ENCODE results near the gene FGD6.
"Not testable (repeated sequence)": the region's sequence is repeated elsewhere in the genome, so short reads cannot be mapped to it uniquely, and the experiment has no call there.

The FGD6 gene

DNA sequence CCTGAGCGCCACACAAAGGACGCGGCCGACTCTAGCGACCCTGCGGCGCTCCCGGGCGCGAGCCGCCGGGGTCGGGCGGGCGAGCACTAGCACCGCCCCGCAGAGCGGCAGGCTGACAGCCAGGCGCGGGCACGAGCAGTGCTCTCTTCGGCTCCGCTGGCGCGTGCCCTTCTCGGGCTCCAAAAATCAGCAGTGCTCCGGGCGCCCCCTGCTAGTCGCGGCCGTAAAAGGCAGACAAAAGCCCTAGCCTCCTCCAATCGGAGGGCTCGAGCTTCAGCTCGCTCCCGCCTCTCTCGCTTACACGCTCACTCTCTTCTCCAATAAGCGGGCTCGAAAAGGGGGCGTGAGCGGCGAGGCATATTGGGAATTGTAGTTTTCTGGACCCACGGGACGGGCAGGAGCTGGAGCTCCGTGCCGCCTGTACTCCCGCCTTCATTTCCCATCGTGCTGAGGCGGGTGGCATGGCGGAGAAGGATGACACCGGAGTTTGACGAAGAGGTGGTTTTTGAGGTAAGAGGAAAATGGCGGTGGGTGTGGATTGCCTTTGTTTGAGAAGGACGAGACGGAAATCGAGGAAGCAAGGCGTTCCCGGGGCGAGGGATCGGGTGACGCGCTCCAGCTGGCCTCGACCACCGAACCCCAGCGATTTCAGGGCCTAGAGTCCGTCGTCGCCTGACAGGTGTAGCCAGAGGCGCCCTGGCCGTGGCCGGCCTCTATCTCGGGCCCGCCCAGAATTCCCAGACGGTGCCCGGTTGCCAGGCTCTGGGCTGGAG lies at the start of gene FGD6, which contains the start of gene VEZT:
Gene FGD6, minus strand, starts transcription at position 91 of the 773 bp plus-strand sequence. CDS start 227 bp downstream, outside the sequence.
Gene VEZT, plus strand, starts transcription at position 431 of the 773 bp plus-strand sequence. Its CDS starts 44 bp downstream, at position 475.
- peak; percentile 99 for DNase-seq

DNA sequence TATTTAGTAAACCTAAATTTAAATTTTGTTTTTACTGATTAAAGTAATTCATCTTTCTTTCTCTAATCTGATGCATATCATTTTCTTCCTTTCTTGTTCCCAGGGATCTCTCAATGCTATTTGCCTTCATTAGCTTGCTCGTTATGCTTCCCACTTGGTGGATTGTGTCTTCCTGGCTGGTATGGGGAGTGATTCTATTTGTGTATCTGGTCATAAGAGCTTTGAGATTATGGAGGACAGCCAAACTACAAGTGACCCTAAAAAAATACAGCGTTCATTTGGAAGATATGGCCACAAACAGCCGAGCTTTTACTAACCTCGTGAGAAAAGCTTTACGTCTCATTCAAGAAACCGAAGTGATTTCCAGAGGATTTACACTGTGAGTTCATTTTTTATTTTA lies 49.0 kb upstream of the FGD6 start:
- no peak for DNase-seq

DNA sequence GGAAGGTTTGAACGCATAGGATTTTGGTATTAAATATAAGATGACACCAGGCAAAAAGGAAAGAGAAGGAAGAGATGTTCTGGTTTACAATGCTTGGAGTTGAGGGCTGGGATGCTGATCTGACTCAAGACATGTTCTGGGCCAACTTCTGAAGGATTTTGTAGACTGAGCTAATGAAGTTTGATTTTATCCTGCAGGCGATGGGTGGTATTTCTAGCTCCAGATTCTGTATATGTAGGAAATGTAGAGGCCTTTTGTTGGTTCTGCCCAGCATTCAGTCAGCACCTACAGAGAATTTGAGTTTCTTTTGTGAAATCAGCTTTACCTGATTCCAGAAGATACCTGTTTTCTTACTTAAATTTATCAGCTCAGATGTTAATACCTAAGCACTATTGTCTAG lies 48.5 kb upstream of the FGD6 start:
- no peak for DNase-seq

DNA sequence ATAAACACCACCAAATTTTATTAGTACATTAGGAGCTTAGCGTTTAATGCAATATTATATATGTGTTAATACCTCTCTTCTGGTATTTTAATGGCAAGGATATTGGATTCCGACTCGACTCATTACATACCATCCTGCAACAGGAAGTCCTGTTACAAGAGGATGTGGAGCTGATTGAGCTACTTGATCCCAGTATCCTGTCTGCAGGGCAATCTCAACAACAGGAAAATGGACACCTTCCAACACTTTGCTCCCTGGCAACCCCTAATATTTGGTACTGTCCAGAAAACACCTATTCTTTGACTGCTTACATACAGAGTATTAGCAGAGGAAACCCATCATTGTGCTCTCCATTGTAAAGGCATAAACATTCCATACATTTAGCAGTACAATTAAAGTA lies 45.5 kb upstream of the FGD6 start:
- DNase-seq: no peak

DNA sequence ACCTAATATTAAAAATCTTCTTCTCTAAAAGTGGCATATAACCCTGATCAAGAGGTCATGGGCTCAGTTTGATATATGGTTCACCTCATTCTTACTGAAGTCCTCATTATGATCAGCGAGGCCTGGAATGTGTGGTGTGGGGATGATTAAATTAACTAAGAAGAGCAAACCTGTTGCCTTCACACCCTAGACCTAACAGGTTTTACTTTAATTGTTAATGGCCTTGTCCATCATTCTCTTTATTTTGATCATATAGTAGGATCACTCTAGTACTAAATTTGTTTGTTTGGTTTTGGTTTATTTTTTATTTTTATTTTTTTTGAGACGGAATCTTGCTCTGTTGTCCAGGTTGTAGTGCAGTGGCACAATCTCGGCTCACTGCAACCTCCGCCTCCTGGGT lies 43.8 kb upstream of the FGD6 start:
- no peak for DNase-seq

DNA sequence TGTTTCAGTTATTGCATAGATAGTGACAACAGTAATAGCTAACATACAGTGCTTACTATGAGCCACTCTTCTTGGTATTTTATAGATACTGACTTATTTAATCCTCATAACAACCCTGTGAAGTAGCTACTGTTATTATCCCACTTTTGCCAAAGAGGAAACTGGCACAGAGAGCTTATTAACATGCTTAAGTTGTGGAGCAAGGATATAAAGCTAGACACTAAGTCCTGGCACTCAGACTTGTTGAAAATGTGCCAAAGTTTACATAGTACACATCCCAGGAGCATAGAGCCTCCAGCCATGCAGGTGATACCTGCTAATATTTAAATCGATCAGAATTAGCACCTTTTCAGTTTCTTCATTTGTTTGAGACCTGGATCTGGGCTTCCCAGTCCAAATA lies 42.1 kb upstream of the FGD6 start:
- DNase-seq: no peak

DNA sequence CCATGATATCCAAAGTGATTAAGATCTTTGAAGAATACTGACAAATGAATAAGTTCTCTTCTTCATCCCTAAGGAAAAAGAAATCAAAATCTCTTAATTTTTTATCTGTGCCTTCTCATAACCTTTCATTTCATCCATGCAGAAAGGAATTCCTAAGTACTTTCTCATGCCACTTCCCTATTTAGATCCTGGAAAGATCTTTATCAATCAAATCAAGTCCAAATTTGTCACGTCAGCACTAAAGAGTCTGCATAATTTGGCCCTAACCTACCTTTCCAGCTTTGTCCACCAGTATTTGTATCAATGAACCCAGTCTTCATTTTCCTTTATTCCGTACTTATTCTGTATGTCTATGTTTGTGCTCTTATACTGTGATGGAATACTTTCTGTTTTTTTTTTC lies 41.5 kb upstream of the FGD6 start:
- no peak for DNase-seq

DNA sequence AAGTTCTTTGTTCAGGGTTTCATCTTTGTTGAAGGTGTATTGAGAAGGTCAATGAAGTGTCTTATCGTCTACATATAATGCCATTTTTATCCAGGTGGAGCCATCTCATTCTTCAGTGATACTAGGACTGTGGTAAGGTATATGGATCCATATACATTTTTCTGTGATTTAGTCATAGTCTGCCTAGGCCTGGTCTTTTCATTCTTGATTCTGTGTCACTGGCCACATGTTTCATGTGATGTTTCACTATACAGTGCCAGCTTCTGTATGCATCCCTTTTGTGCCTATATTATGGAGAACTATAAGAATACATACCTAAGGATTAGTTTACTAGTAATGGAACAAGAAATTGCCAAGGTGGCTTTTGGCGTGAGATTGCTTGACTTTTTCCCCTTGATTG lies 40.9 kb upstream of the FGD6 start:
- no peak for DNase-seq

DNA sequence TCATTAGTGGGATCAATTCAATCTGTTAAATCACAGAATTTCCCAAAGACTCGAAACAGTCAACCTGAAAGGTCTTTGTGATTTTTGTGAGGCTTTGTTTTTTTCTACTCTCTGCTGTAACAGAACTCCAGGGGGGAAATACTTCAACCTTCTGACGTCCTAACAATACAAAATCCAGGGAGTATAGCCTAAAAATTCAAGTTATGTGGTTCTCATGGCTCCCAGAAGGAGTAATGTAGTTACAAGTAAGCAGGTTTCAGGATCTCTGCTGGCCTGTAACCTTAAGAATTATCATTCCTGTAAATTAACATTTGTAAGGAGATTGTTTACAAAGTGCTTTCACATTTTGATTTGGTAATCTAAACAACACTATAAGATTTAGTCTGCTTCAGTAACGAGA lies 40.3 kb upstream of the FGD6 start:
- no peak for DNase-seq

DNA sequence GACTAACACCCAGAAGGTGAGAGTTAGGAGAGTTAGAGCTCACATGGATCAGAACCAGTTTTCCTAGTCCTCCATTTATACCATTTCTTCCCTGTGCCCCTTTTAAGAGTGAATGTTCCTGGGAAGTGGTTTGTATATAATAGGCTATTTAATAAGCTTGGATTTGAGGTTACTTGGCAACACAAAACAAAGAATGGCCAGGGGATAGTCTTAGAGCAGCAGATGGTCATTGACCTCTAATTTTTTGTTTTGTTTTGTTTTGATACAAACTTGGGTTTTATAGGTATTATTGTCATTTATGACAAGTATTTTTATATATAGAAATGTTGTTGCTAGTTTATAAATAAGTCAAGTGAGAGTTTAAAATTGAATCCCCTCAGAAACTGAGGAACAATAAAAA lies 36.1 kb upstream of the FGD6 start:
- no peak for DNase-seq

DNA sequence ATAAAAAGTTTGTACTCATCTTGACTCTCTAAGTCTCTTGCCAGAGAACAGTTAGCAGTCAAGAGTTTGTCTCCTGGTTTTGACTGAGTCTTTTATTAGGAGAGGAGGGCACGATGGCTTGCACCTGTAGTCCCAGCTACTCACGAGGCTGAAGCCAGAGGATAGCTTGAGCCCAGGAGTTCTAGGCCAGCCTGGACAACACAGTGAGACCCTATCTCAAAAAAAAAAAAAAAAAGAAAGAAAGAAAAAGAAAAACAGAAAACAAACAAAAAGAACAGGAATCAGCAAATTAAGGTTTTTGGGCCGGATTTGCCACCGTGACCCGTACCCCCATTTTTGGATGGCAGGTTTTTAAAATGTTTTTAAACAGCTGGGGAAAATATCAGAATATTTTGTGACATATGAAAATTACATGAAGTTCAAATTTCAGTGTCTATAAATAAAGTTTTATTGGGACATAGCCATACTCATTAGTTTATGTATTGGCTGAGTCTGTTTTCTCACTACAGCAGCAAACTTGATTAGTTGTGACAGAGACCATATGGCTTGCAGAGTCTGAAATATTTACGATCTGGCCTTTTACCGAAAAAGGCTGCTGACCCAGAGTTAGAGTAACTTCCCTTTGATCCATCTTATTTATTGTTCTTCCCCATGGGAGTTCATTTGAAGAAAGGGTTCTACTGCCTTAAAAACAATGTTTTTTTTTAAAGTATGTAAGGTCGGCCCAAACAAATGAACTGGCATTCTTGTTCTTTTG lies 31.5 kb upstream of the FGD6 start:
- no peak for DNase-seq

DNA sequence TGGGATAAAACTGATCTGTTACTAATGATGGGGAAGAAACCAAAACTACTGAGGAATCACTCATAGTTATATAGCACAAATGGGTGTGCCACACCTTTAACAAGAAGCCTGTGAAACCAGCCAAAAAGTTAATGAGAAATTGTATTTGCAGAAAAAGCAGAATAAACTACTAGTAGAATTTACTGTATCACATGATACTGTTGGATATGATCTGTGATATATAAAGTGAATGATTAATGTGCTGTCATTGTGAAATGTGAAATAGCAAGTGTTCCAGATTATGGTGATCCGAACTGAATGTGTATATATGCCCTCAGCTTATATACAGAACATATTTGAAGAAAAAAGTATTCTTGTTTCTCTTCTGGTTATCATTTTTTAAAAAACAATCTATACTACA lies 30.8 kb upstream of the FGD6 start:
- DNase-seq: no peak

DNA sequence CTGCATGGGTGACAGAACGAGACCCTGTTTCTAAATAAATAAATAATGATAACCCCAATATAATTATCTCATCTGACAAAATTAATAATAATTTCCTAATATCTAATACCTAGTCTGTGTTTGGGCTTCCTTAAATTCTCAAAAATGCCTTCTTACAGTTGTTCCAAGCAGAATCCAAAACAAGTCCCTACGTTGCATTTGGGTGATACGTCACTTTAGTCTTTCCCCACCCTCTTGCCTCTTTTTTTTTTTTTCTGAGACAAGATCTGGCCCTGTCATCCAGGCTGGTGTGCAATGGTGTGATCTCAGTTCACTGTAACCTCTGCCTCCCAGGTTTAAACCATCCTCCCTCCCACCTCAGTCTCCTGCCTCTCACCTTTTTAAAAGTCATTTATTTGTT lies 27.1 kb upstream of the FGD6 start:
- DNase-seq: no peak

DNA sequence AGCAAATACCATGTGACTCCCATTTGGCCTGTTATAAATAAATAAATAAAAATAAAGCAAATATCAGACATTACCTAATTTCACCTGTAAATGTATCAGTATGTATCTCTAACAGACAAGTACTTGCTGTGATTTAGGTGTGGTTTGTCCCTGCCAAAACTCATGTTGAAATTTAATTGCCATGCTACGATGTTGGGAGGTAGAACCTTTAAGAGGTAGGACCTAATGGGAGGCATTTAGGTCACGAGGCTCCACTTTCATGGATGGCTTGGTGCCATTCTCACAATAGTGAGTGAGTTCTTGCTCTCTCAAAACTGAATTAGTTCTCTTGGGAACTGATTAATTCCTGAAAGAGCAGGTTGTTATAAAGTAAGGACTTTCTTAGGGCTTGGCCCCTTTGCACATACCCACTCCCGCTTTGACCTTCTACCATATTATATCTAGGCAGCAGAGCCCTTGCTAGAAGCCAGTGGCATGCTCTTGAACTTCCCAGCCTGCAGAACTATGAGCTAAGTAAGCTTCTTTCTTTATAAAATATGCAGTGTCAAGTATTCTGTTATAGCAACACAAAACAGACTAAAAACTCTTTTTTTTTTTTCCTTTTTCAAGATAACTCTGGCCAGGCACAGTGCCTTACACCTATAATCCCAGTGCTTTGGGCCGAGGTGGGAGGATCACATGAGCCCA lies 26.4 kb upstream of the FGD6 start:
- DNase-seq: no peak

DNA sequence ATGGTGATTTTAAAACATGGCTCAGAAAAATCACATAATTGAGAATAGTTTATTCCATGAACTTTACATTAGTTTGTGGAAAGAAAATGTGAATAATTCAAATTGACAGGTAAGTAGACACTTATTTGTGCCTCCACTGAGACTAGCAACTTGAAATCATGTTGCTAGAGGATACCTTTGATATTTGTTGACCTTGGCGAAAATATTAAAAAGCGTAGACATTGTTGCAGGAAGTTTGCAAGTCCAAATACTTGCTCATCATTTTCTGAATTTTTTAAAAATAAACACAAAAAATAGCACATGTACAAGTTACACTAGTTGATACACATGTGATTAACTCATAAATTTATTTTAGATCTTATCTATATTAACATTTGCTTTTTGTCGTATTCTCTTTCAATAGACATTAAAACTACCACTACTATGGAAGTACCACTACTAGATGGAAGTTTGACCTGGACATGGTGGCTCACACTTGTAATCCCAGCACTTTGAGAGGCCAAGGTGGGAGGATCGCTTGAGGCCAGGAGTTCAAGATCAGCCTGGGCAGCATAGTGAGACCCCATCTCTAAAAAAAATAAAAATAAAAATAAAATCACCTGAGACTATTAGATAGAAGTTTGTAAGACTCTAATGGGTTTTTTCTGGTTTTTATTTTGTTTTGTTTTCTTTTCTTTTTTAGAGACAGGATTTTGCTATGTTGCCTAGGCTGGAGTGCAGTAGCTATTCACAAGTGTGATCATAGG lies 24.7 kb upstream of the FGD6 start:
- DNase-seq: no peak

DNA sequence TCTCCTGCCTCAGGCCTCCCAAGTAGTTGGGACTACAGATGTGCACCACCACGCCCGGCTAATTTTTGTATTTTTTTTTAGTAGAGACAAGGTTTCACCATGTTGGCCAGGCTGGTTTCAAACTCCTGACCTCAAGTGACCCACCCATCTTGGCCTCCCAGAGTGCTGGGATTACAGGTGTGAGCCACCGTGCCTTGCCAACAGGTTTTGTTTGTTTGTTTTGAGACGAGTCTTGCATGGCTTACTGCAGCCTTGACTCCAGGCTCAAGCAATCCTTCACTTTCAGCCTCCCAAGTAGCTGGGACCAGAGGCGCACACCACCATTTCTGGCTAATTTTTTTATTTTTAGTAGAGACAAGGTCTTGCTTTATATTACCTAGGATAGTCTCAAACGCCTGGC lies 23.9 kb upstream of the FGD6 start:
- DNase-seq: not testable (repeated sequence)

DNA sequence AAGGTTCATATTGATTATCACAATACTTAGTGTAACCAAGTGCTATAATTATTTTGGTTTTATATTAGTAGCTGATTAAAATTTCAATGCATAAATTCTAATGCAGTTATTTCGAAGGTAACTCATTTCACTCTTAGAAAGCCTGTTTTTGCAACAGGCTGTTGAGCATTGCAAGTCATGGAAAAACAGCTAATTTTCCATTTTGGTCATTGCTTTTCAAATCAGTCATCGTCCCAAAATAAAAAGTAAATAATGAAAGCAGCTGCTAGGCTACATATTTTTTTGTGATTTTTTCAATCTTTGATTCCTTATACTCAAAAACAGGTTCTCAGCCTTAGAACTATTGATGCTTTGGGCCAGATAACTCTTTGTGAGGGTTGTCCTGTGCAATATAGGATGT lies 23.3 kb upstream of the FGD6 start:
- no peak for DNase-seq

DNA sequence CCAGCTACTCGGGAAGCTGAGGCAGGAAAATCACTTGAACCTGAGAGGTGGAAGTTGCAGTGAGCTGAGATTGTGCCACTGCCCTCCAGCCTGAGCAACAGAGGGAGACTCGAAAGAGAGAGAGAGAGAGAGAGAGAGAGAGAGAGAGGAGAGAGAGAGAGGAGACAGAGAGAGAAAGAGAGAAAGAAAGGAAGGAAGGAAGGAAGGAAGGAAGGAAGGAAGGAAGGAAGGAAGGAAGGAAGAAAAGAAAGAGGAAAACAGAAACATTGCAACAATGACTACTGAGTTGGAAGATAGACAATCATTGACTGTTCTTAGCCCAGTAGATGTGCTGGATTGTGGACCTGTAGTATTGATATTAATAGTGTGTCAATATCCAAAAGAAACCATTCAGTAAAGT lies 22.6 kb upstream of the FGD6 start:
- not testable (repeated sequence) for DNase-seq

DNA sequence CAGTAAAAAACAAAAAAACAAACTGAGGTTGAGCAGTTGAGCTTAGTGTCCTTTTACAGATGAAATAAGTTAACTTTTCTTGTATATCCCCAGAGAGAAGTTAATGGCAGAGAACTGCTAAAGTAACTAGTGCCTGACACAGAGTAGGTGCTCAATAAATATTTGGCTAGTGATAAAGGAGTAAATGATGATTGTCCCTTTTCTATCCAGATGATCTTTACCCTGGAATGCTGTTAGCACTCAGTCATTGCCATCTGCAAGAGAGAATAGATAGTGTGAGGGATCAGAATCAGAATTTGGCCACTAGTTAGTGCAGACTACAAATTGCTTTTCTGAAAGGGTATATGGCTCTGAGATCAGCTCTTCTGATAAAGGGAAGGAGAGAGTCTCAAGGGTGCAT lies 21.9 kb upstream of the FGD6 start:
- no peak for DNase-seq

DNA sequence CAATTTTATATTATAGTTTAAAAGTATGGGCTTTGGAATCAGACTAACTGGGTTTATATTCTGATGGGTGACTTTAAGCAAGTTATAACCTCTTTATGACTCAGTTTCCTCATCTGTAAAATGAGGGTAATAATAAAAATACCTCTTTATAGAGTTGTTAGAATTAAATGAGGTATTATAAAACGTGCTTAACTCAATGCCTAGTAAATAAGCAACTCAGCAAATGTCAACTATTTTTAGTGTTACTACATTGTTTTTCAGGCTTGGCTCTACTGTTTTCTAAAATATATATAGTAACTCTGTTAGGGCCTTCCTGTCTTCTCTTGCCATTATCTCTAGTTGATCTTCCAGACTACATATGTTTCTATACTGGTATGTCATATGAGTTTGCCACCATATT lies 20.9 kb upstream of the FGD6 start:
- no peak for DNase-seq

DNA sequence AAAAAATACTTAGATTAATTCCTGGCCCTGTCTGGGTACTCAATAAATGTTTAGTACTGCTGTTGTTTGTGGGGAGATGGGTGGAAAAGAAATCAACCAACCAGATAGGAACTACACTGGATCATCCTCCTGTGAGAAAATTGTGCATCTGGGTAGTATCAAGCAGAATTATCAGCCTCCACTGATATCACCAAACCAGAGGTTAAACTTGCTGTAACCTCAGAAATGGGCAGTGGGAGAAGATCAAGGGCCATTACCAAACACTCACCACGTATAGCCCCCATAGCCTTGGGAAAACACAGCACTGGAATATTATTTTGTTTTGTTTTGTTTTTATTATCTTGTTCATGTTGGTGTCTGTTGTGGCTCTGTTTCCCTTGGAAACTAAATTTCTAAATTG lies 20.0 kb upstream of the FGD6 start:
- no peak for DNase-seq

DNA sequence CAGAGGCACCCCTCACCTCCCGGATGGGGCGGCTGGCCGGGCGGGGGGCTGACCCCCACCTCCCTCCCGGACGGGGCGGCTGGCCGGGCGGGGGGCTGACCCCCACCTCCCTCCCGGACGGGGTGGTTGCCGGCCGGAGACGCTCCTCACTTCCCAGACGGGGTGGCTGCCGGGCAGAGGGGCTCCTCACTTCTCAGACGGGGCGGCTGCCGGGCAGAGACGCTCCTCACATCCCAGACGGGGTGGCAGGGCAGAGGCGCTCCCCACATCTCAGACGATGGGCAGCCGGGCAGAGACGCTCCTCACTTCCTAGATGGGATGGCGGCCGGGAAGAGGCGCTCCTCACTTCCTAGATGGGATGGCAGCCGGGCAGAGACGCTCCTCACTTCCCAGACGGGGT lies 18.4 kb upstream of the FGD6 start:
- DNase-seq: not testable (repeated sequence)

DNA sequence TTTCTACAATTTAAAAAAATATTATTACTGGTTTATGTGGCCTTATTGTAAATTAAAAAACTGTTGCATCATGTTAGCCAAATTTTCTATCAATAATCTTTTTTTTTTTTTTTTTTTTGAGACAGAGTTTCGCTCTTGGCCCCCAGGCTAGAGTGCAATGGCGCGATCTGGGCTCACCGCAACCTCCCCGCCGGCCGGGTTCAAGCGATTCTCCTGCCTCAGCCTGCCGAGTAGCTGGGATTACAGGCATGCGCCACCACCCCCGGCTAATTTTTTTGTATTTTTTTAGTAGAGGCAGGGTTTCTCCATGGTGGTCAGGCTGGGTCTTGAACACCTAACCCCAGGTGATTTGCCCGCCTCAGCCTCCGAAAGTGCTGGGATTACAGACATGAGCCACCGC lies 16.9 kb upstream of the FGD6 start:
- DNase-seq: not testable (repeated sequence)

Measured in CD4-positive, alpha-beta T cell treated with Interleukin-17A for 1 hour (primary cell).